ENCODE data around the gene ZNF397.

Gene ZNF397

DNA sequence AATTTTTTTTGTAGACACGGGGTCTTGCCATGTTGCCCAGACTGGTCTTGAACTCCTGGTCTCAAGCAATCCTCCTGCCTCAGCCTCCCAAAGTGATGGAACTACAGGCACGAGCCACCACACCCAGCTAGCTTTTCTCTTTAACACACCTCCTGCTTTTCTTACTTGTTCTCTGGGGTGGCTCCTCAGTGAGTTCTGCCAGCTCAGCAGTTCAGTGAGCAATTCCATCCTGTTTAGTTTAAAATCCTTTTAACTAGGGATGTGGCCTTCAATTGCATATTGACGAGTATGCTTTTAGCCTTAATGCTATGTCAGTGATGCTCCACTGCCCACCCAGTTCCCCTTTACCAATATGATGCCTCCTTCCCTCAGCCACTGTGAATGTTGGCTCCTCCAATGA, 16.1 kb downstream of the ZNF397 start:
- Histone ChIP-seq H3K9me2 (ENCODE audit: low read depth, low read length) (no peaks in the 10 kb centered on the region), H3K4me3 (ENCODE audit: low read depth, low read length, poor library complexity, severe bottlenecking) (no peak overlapping the region), H3K27me3 (ENCODE audit: insufficient read depth, low read length) (no peaks in the 10 kb centered on the region), H3K9me3 (ENCODE audit: low read length) (peaks cover 29% of the 10 kb centered on the region), H4K20me1 (ENCODE audit: insufficient read depth, low read length) (no peaks in the 10 kb centered on the region), H3K27ac (ENCODE audit: low read depth, low read length, poor library complexity, severe bottlenecking) (no peak overlapping the region), H2AFZ (ENCODE audit: low read length) (no peak overlapping the region), H3K9ac (ENCODE audit: low read length) (no peak overlapping the region), H3K4me1 (ENCODE audit: insufficient read depth, low read length, severe bottlenecking) (no peaks in the 10 kb centered on the region), H3K36me3 (ENCODE audit: insufficient read depth, low read length) (peaks cover 32% of the 10 kb centered on the region), H3F3A (ENCODE audit: insufficient read depth, low read length) (no peaks in the 10 kb centered on the region), H3K79me2 (ENCODE audit: insufficient read depth, low read length) (no peaks in the 10 kb centered on the region), H3K4me2 (ENCODE audit: low read length) (no peak overlapping the region)
- TF ChIP-seq EZH2 (IDR thresholded peaks at IDR 0.05; ENCODE audit: borderline replicate concordance, low read length), result no peak
- TF ChIP-seq CTCF (IDR thresholded peaks at IDR 0.05; ENCODE audit: low read length), result no peak

- Histone ChIP-seq H3K9ac (ENCODE audit: low read length) (no peak overlapping the region), H2AFZ (ENCODE audit: low read length) (no peak overlapping the region), H3K27me3 (ENCODE audit: insufficient read depth, low read length) (no peaks in the 10 kb centered on the region), H3K4me1 (ENCODE audit: insufficient read depth, low read length, severe bottlenecking) (no peaks in the 10 kb centered on the region), H3K9me3 (ENCODE audit: low read length) (peaks cover 12% of the 10 kb centered on the region), H3K4me3 (ENCODE audit: low read depth, low read length, poor library complexity, severe bottlenecking) (no peak overlapping the region), H3K27ac (ENCODE audit: low read depth, low read length, poor library complexity, severe bottlenecking) (no peak overlapping the region), H3F3A (ENCODE audit: insufficient read depth, low read length) (no peaks in the 10 kb centered on the region), H3K4me2 (ENCODE audit: low read length) (no peak overlapping the region), H3K9me2 (ENCODE audit: low read depth, low read length) (no peaks in the 10 kb centered on the region), H3K79me2 (ENCODE audit: insufficient read depth, low read length) (no peaks in the 10 kb centered on the region), H4K20me1 (ENCODE audit: insufficient read depth, low read length) (no peaks in the 10 kb centered on the region), H3K36me3 (ENCODE audit: insufficient read depth, low read length) (peaks cover 21% of the 10 kb centered on the region)
- no peak for TF ChIP-seq EZH2 (IDR thresholded peaks at IDR 0.05; ENCODE audit: borderline replicate concordance, low read length)
Observed at GRCh38 chr18:35264409-35264808, 23.6 kb downstream of the ZNF397 start.

- no peak overlapping the region for H3K4me3 ChIP-seq (ENCODE audit: low read depth, low read length, poor library complexity, severe bottlenecking)
- peaks cover 12% of the 10 kb centered on the region for H3K9me3 ChIP-seq (ENCODE audit: low read length)
- no peak overlapping the region for H2AFZ ChIP-seq (ENCODE audit: low read length)
- peaks cover 7% of the 10 kb centered on the region for H3K36me3 ChIP-seq (ENCODE audit: insufficient read depth, low read length)
- no peaks in the 10 kb centered on the region for H3F3A ChIP-seq (ENCODE audit: insufficient read depth, low read length)
- H3K9me2 ChIP-seq (ENCODE audit: low read depth, low read length), result no peaks in the 10 kb centered on the region
- H3K79me2 ChIP-seq (ENCODE audit: insufficient read depth, low read length), result no peaks in the 10 kb centered on the region
- no peaks in the 10 kb centered on the region for H3K4me1 ChIP-seq (ENCODE audit: insufficient read depth, low read length, severe bottlenecking)
- no peak overlapping the region for H3K4me2 ChIP-seq (ENCODE audit: low read length)
- TF ChIP-seq CTCF (IDR thresholded peaks at IDR 0.05; ENCODE audit: low read length), result no peak
- no peak for TF ChIP-seq EZH2 (IDR thresholded peaks at IDR 0.05; ENCODE audit: borderline replicate concordance, low read length)
- no peak overlapping the region for H3K9ac ChIP-seq (ENCODE audit: low read length)
- H4K20me1 ChIP-seq (ENCODE audit: insufficient read depth, low read length), result no peaks in the 10 kb centered on the region
- no peaks in the 10 kb centered on the region for H3K27me3 ChIP-seq (ENCODE audit: insufficient read depth, low read length)
- no peak overlapping the region for H3K27ac ChIP-seq (ENCODE audit: low read depth, low read length, poor library complexity, severe bottlenecking)
Observed at GRCh38 chr18:35267161-35267651, 26.4 kb downstream of the ZNF397 start.

DNA sequence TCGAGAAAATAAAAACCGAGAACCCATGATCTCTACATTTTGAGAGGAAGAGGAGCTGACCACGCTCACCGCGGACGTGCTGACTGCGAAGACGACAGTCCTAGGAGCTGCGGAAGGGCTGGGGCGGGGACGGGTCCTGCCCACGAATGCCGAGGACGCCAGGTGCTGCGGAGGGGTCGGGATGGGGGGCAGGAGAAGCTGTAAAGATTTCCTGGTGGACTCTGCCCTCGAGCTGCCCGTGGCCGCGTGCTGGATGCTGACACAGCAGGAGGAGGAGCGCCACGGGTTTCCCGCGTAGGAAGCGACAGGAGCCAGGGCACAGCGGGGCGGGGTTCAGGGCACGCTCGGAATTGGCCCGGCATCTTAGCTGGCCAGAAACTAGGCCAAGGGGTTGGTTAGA, 27.0 kb downstream of the ZNF397 start:
- H2AFZ ChIP-seq (ENCODE audit: low read length), result no peak overlapping the region
- H3K4me2 ChIP-seq (ENCODE audit: low read length), result no peak overlapping the region
- H3K36me3 ChIP-seq (ENCODE audit: insufficient read depth, low read length), result peaks cover 1% of the 10 kb centered on the region
- no peak overlapping the region for H3K27ac ChIP-seq (ENCODE audit: low read depth, low read length, poor library complexity, severe bottlenecking)
- H3K79me2 ChIP-seq (ENCODE audit: insufficient read depth, low read length), result no peaks in the 10 kb centered on the region
- no peak overlapping the region for H3K9ac ChIP-seq (ENCODE audit: low read length)
- no peaks in the 10 kb centered on the region for H4K20me1 ChIP-seq (ENCODE audit: insufficient read depth, low read length)
- no peak overlapping the region for H3K4me3 ChIP-seq (ENCODE audit: low read depth, low read length, poor library complexity, severe bottlenecking)
- peaks cover 12% of the 10 kb centered on the region for H3K9me3 ChIP-seq (ENCODE audit: low read length)
- no peaks in the 10 kb centered on the region for H3K27me3 ChIP-seq (ENCODE audit: insufficient read depth, low read length)
- H3K9me2 ChIP-seq (ENCODE audit: low read depth, low read length), result no peaks in the 10 kb centered on the region
- no peaks in the 10 kb centered on the region for H3F3A ChIP-seq (ENCODE audit: insufficient read depth, low read length)
- H3K4me1 ChIP-seq (ENCODE audit: insufficient read depth, low read length, severe bottlenecking), result no peaks in the 10 kb centered on the region
- TF ChIP-seq EZH2 (IDR thresholded peaks at IDR 0.05; ENCODE audit: borderline replicate concordance, low read length), result no peak
- TF ChIP-seq CTCF (IDR thresholded peaks at IDR 0.05; ENCODE audit: low read length), result no peak
